ENCODE data around the gene KRT86.

GRCh38 chr12:52262286-52262685 is 12.2 kb upstream of the KRT86 start:
- TF ChIP-seq, protein P1, sequence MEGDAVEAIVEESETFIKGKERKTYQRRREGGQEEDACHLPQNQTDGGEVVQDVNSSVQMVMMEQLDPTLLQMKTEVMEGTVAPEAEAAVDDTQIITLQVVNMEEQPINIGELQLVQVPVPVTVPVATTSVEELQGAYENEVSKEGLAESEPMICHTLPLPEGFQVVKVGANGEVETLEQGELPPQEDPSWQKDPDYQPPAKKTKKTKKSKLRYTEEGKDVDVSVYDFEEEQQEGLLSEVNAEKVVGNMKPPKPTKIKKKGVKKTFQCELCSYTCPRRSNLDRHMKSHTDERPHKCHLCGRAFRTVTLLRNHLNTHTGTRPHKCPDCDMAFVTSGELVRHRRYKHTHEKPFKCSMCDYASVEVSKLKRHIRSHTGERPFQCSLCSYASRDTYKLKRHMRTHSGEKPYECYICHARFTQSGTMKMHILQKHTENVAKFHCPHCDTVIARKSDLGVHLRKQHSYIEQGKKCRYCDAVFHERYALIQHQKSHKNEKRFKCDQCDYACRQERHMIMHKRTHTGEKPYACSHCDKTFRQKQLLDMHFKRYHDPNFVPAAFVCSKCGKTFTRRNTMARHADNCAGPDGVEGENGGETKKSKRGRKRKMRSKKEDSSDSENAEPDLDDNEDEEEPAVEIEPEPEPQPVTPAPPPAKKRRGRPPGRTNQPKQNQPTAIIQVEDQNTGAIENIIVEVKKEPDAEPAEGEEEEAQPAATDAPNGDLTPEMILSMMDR (conservative IDR thresholded peaks at IDR 0.05; ENCODE audit: low read depth in 2 of 2): no peak
- TF ChIP-seq CREB1 (CRISPR knock-in tag; IDR thresholded peaks at IDR 0.05; ENCODE audit: low read depth): no peak
- no peak for TF ChIP-seq JUNB (IDR thresholded peaks at IDR 0.05; ENCODE audit: unreplicated experiment)
- TF ChIP-seq POLR2AphosphoS5 (IDR thresholded peaks at IDR 0.05; ENCODE audit: low read depth): no peak
- TF ChIP-seq EZH2 (IDR thresholded peaks at IDR 0.05; ENCODE audit: low read depth, unreplicated experiment): no peak
- TF ChIP-seq EZH2phosphoT487 (IDR thresholded peaks at IDR 0.05; ENCODE audit: unreplicated experiment): no peak
- TF ChIP-seq, protein P2, sequence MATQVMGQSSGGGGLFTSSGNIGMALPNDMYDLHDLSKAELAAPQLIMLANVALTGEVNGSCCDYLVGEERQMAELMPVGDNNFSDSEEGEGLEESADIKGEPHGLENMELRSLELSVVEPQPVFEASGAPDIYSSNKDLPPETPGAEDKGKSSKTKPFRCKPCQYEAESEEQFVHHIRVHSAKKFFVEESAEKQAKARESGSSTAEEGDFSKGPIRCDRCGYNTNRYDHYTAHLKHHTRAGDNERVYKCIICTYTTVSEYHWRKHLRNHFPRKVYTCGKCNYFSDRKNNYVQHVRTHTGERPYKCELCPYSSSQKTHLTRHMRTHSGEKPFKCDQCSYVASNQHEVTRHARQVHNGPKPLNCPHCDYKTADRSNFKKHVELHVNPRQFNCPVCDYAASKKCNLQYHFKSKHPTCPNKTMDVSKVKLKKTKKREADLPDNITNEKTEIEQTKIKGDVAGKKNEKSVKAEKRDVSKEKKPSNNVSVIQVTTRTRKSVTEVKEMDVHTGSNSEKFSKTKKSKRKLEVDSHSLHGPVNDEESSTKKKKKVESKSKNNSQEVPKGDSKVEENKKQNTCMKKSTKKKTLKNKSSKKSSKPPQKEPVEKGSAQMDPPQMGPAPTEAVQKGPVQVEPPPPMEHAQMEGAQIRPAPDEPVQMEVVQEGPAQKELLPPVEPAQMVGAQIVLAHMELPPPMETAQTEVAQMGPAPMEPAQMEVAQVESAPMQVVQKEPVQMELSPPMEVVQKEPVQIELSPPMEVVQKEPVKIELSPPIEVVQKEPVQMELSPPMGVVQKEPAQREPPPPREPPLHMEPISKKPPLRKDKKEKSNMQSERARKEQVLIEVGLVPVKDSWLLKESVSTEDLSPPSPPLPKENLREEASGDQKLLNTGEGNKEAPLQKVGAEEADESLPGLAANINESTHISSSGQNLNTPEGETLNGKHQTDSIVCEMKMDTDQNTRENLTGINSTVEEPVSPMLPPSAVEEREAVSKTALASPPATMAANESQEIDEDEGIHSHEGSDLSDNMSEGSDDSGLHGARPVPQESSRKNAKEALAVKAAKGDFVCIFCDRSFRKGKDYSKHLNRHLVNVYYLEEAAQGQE (IDR thresholded peaks at IDR 0.05; ENCODE audit: unreplicated experiment): no peak
- TF ChIP-seq ZNF331 (CRISPR knock-in tag; IDR thresholded peaks at IDR 0.05; ENCODE audit: low read depth): no peak
- no peak for TF ChIP-seq ETS1 (IDR thresholded peaks at IDR 0.05)
- TF ChIP-seq STAT1 (IDR thresholded peaks at IDR 0.05; ENCODE audit: unreplicated experiment): no peak
- no peak for TF ChIP-seq ZNF114 (CRISPR knock-in tag; IDR thresholded peaks at IDR 0.05)
- TF ChIP-seq NANOG (IDR thresholded peaks at IDR 0.05; ENCODE audit: borderline replicate concordance): no peak
